Mesenchymal stem cell (in vitro differentiated cells and primary cell): Measurements from ENCODE around the gene NDST1.

Source experiments
- DNase-seq: peaks from one replicate; pipeline ENCODE4 v3.0.0-alpha.2; 2013
- H2AFZ ChIP-seq: one replicate; pipeline ENCODE4 v1.6.1; 2013; ENCODE audit warnings: low read depth, mild to moderate bottlenecking, control low read depth, inconsistent platforms, low read length, moderate library complexity
- H2AK5ac ChIP-seq: 2 replicates; pipeline ENCODE4 v1.6.1; 2013; ENCODE audit warnings: low read length, moderate library complexity, mild to moderate bottlenecking, inconsistent platforms; ENCODE audit not compliant: severe bottlenecking
- H2BK120ac ChIP-seq: one replicate; pipeline ENCODE4 v1.6.1; 2013; ENCODE audit warnings: low read depth, mild to moderate bottlenecking, inconsistent platforms, low read length, moderate library complexity
- H2BK12ac ChIP-seq, 2 experiments: one replicate each; pipeline ENCODE4 v1.6.1; 2013; ENCODE audit warnings: inconsistent platforms in 2 of 2, low read length in 2 of 2, mild to moderate bottlenecking in 2 of 2, moderate library complexity in 2 of 2, control low read depth in 1 of 2
- H2BK15ac ChIP-seq: one replicate; pipeline ENCODE4 v1.6.1; 2013; ENCODE audit warnings: mild to moderate bottlenecking, low read depth, inconsistent platforms; ENCODE audit not compliant: poor library complexity, severe bottlenecking
- H2BK5ac ChIP-seq: 2 replicates; pipeline ENCODE4 v1.6.1; 2013; ENCODE audit warnings: low read depth, mild to moderate bottlenecking, low read length, control low read depth, inconsistent platforms; ENCODE audit not compliant: poor library complexity, severe bottlenecking
- H3K14ac ChIP-seq, 2 experiments: one replicate each; pipeline ENCODE4 v1.6.1; 2013; ENCODE audit warnings: inconsistent platforms in 2 of 2, low read length in 2 of 2, control low read depth in 1 of 2, mild to moderate bottlenecking in 1 of 2, moderate library complexity in 1 of 2
- H3K18ac ChIP-seq, 2 experiments: one replicate each; pipeline ENCODE4 v1.6.1; 2013; ENCODE audit warnings: inconsistent platforms in 2 of 2, low read length in 2 of 2, control low read depth in 1 of 2, low read depth in 1 of 2, mild to moderate bottlenecking in 1 of 2
- H3K23ac ChIP-seq, 2 experiments: one replicate each; pipeline ENCODE4 v1.6.1; 2013; ENCODE audit warnings: inconsistent platforms in 2 of 2, low read length in 2 of 2, mild to moderate bottlenecking in 2 of 2, moderate library complexity in 2 of 2, control low read depth in 1 of 2
- H3K27ac ChIP-seq: 2 replicates; pipeline ENCODE4 v1.5.1; 2013; ENCODE audit warnings: mild to moderate bottlenecking, moderate library complexity, low read length, control low read depth, inconsistent platforms; ENCODE audit not compliant: poor library complexity, severe bottlenecking
- H3K27me3 ChIP-seq, 2 experiments: 2 replicates each; pipeline versions ENCODE4 v1.6.1 to v1.7.0; 2013; ENCODE audit warnings: low read length in 2 of 2, mild to moderate bottlenecking in 2 of 2, moderate library complexity in 2 of 2, control low read depth in 1 of 2, inconsistent platforms in 1 of 2; ENCODE audit not compliant: control insufficient read depth in 1 of 2, insufficient read depth in 1 of 2
- H3K36me3 ChIP-seq, 2 experiments: 2 replicates each; pipeline versions ENCODE4 v1.6.1 to v1.7.0; 2013; ENCODE audit warnings: low read length in 2 of 2, control low read depth in 1 of 2, inconsistent platforms in 1 of 2, low read depth in 1 of 2, mild to moderate bottlenecking in 1 of 2; ENCODE audit not compliant: insufficient read depth in 2 of 2, control insufficient read depth in 1 of 2
- H3K4ac ChIP-seq, 2 experiments: one replicate each; pipeline ENCODE4 v1.6.1; 2013; ENCODE audit warnings: inconsistent platforms in 2 of 2, low read length in 2 of 2, mild to moderate bottlenecking in 2 of 2, moderate library complexity in 2 of 2, control low read depth in 1 of 2, low read depth in 1 of 2
- H3K4me1 ChIP-seq: 2 replicates; pipeline ENCODE4 v1.6.1; 2013; ENCODE audit warnings: low read depth, low read length, control low read depth; ENCODE audit not compliant: control insufficient read depth, insufficient read depth
- H3K4me2 ChIP-seq: 2 replicates; pipeline ENCODE4 v1.6.1; 2013; ENCODE audit warnings: low read length, mild to moderate bottlenecking, inconsistent platforms; ENCODE audit not compliant: poor library complexity, severe bottlenecking
- H3K4me3 ChIP-seq, 2 experiments: 2 replicates each; pipeline versions ENCODE4 v1.5.1 to v1.7.0; 2013; ENCODE audit warnings: low read length in 2 of 2, mild to moderate bottlenecking in 2 of 2, control low read depth in 1 of 2, low read depth in 1 of 2; ENCODE audit not compliant: insufficient read depth in 1 of 2
- H3K79me1 ChIP-seq: replicated peaks from 2 replicates; pipeline ENCODE4 v1.6.1; 2013; ENCODE audit warnings: mild to moderate bottlenecking, control low read depth, low read length, inconsistent platforms; ENCODE audit not compliant: poor library complexity, severe bottlenecking
- H3K9ac ChIP-seq: 2 replicates; pipeline ENCODE4 v1.7.0; 2013; ENCODE audit warnings: mild to moderate bottlenecking, low read length, moderate library complexity
- H3K9me3 ChIP-seq: 2 replicates; pipeline ENCODE4 v1.7.0; 2013; ENCODE audit warnings: mild to moderate bottlenecking, low read length; ENCODE audit not compliant: control insufficient read depth
- H4K8ac ChIP-seq: one replicate; pipeline ENCODE4 v1.6.1; 2013; ENCODE audit warnings: inconsistent platforms, mild to moderate bottlenecking, low read length, moderate library complexity
- H4K91ac ChIP-seq: one replicate; pipeline ENCODE4 v1.6.1; 2013; ENCODE audit warnings: mild to moderate bottlenecking, low read length, inconsistent platforms
- WGBS: methylation state at CpG from one replicate; pipeline ENCODE4 v1.1.7; 2013; ENCODE audit warnings: mixed read lengths; 5-methylcytosine and 5-hydroxymethylcytosine counted together

The NDST1 gene

GRCh38 chr5:150605546-150605945, 97.6 kb downstream of the NDST1 start:
- no peak for DNase-seq
- Histone ChIP-seq H2BK12ac (no peak overlapping the region), H3K4me2 (no peak overlapping the region), H4K91ac (no peak overlapping the region), H3K27ac (no peak overlapping the region), H3K27me3 (peaks cover 3 to 21% of the 10 kb centered on the region in 2 experiments), H3K4me3 (no peak overlapping the region), H2BK5ac (no peak overlapping the region), H3K9ac (no peak overlapping the region), H3K9me3 (no peaks in the 10 kb centered on the region), H3K18ac (peak overlapping the region in 1 of 2 experiments; percentile 13), H3K14ac (peak overlapping the region in 1 of 2 experiments; percentile 1), H3K4me1 (peaks cover 11% of the 10 kb centered on the region), H3K79me1 (no peaks in the 10 kb centered on the region), H2BK120ac (no peak overlapping the region), H2AFZ (no peak overlapping the region), H2BK15ac (no peak overlapping the region), H3K4ac (no peak overlapping the region), H3K23ac (no peak overlapping the region), H3K36me3 (no peaks in the 10 kb centered on the region), H2AK5ac (no peak overlapping the region), H4K8ac (no peak overlapping the region)
- WGBS, result 62% methylated on average over 4 of the region's 6 CpGs

GRCh38 chr5:150606476-150606875, 98.5 kb downstream of the NDST1 start:
- no peak overlapping the region for H3K4me3 ChIP-seq
- H3K36me3 ChIP-seq, result no peaks in the 10 kb centered on the region
- H3K4ac ChIP-seq, result no peak overlapping the region
- H2BK5ac ChIP-seq, result no peak overlapping the region
- H3K4me1 ChIP-seq, result peaks cover 5% of the 10 kb centered on the region
- H2BK12ac ChIP-seq, result no peak overlapping the region
- no peak overlapping the region for H3K14ac ChIP-seq
- H4K8ac ChIP-seq, result no peak overlapping the region
- H4K91ac ChIP-seq, result no peak overlapping the region
- peak overlapping the region; percentile 26 for H2BK15ac ChIP-seq
- H2AFZ ChIP-seq, result no peak overlapping the region
- H3K27ac ChIP-seq, result no peak overlapping the region
- H3K4me2 ChIP-seq, result no peak overlapping the region
- no peak overlapping the region for H2AK5ac ChIP-seq
- no peak overlapping the region for H3K23ac ChIP-seq
- no peak overlapping the region for H3K9ac ChIP-seq
- peaks cover 7 to 19% of the 10 kb centered on the region in 2 experiments for H3K27me3 ChIP-seq
- H3K18ac ChIP-seq, result no peak overlapping the region
- no peaks in the 10 kb centered on the region for H3K9me3 ChIP-seq
- no peak overlapping the region for H2BK120ac ChIP-seq
- WGBS, result 79% methylated on average over 9 of the region's 9 CpGs
- no peak for DNase-seq
- no peaks in the 10 kb centered on the region for H3K79me1 ChIP-seq

GRCh38 chr5:150607105-150607504, 99.2 kb downstream of the NDST1 start:
- H2BK15ac ChIP-seq, result no peak overlapping the region
- H3K4ac ChIP-seq, result no peak overlapping the region
- H3K4me2 ChIP-seq, result no peak overlapping the region
- H3K23ac ChIP-seq, result no peak overlapping the region
- no peak overlapping the region for H2AFZ ChIP-seq
- peaks cover 5% of the 10 kb centered on the region for H3K4me1 ChIP-seq
- no peak overlapping the region for H2BK120ac ChIP-seq
- H2BK12ac ChIP-seq, result no peak overlapping the region
- no peak overlapping the region for H2BK5ac ChIP-seq
- H3K27ac ChIP-seq, result no peak overlapping the region
- no peak overlapping the region for H4K91ac ChIP-seq
- peaks cover 14 to 20% of the 10 kb centered on the region in 2 experiments for H3K27me3 ChIP-seq
- no peaks in the 10 kb centered on the region for H3K36me3 ChIP-seq
- H4K8ac ChIP-seq, result no peak overlapping the region
- H3K14ac ChIP-seq, result no peak overlapping the region
- H3K9ac ChIP-seq, result no peak overlapping the region
- no peaks in the 10 kb centered on the region for H3K79me1 ChIP-seq
- H3K4me3 ChIP-seq, result no peak overlapping the region
- WGBS, result 93% methylated on average over 6 of the region's 6 CpGs
- no peak for DNase-seq
- H3K9me3 ChIP-seq, result no peaks in the 10 kb centered on the region
- no peak overlapping the region for H2AK5ac ChIP-seq
- H3K18ac ChIP-seq, result no peak overlapping the region
